ENCODE results near the gene KIFC1.
"Not testable (repeated sequence)": the region's sequence is repeated elsewhere in the genome, so short reads cannot be mapped to it uniquely, and the experiment has no call there.

The KIFC1 gene

GRCh38 chr6:33391278-33391921 is at the start of gene KIFC1:
TSS of gene KIFC1 (plus strand) at chr6:33391823. CDS start at chr6:33391986, 163 bp downstream.
- peak; percentile 98 to 100 for DNase-seq
- peak; percentile 96 to 98 for TF ChIP-seq CTCF (IDR thresholded peaks at IDR 0.05)
- H3K4me3 ChIP-seq: peak within 1 kb of the TSS; percentile 47 to 50
- no peaks in the 10 kb centered on the region for H3K9me3 ChIP-seq
- peaks cover 0 to 12% (median 7%) of the 10 kb centered on the region in 4 donors for H3K4me1 ChIP-seq
- no peaks in the 10 kb centered on the region for H3K27me3 ChIP-seq
- intact Hi-C loops (cut with DNase I; ENCODE audit: low total_unique reads): loop anchor here (10.0 kb wide), 1 partner anchor 63 kb away; the partner anchor contains the start of gene ZBTB9
- H3K27ac ChIP-seq: peak within 1 kb of the TSS; percentile 86 to 92
- H3K36me3 ChIP-seq: no peaks in the 10 kb centered on the region

GRCh38 chr6:33343606-33343952 is 48.0 kb upstream of the KIFC1 start:
- H3K4me1 ChIP-seq; H3K9me3 ChIP-seq; H3K4me3 ChIP-seq; H3K27me3 ChIP-seq; H3K36me3 ChIP-seq; H3K27ac ChIP-seq; DNase-seq; intact Hi-C loops (cut with DNase I; ENCODE audit: low total_unique reads): not testable (repeated sequence)

- intact Hi-C loops (cut with DNase I; ENCODE audit: low total_unique reads): no loop called here
Observed at GRCh38 chr6:33343953-33344611, 47.5 kb upstream of the KIFC1 start.

GRCh38 chr6:33344701-33345697 is 46.6 kb upstream of the KIFC1 start:
- peaks cover 0 to 10% (median 4%) of the 10 kb centered on the region in 4 donors for H3K4me1 ChIP-seq
- intact Hi-C loops (cut with DNase I; ENCODE audit: low total_unique reads): no loop called here
- H3K4me3 ChIP-seq: peak overlapping the region in 1 of 2 donors; percentile 0
- peak; percentile 46 to 67 for DNase-seq
- H3K9me3 ChIP-seq: no peaks in the 10 kb centered on the region
- no peaks in the 10 kb centered on the region for H3K27me3 ChIP-seq
- no peak overlapping the region for H3K27ac ChIP-seq
- TF ChIP-seq CTCF (IDR thresholded peaks at IDR 0.05): peak; percentile 55 to 61
- no peaks in the 10 kb centered on the region for H3K36me3 ChIP-seq

More at GRCh38 chr6:33343953-33344611, 47.5 kb upstream of the KIFC1 start:
- Histone ChIP-seq H3K4me3 (no peak overlapping the region), H3K36me3 (no peaks in the 10 kb centered on the region), H3K27me3 (no peaks in the 10 kb centered on the region), H3K27ac (no peak overlapping the region), H3K4me1 (peaks cover 0 to 10% (median 4%) of the 10 kb centered on the region in 4 donors), H3K9me3 (no peaks in the 10 kb centered on the region)
- TF ChIP-seq CTCF (IDR thresholded peaks at IDR 0.05): no peak
- DNase-seq: no peak

- H3K4me3 ChIP-seq; H3K36me3 ChIP-seq; H3K27me3 ChIP-seq; H3K9me3 ChIP-seq; H3K27ac ChIP-seq; H3K4me1 ChIP-seq; DNase-seq; intact Hi-C loops (cut with DNase I; ENCODE audit: low total_unique reads): not testable (repeated sequence)
Observed at GRCh38 chr6:33346972-33347371, 44.7 kb upstream of the KIFC1 start.

GRCh38 chr6:33347816-33348215 is 43.8 kb upstream of the KIFC1 start:
- TF ChIP-seq CTCF (IDR thresholded peaks at IDR 0.05): no peak

GRCh38 chr6:33355860-33356259 is 35.8 kb upstream of the KIFC1 start:
- not testable (repeated sequence) for H3K36me3 ChIP-seq, DNase-seq, H3K27ac ChIP-seq

More at GRCh38 chr6:33347816-33348215, 43.8 kb upstream of the KIFC1 start:
- Histone ChIP-seq H3K27ac (no peak overlapping the region), H3K4me1 (peaks cover 0 to 10% (median 4%) of the 10 kb centered on the region in 4 donors), H3K4me3 (no peak overlapping the region), H3K36me3 (no peaks in the 10 kb centered on the region), H3K27me3 (no peaks in the 10 kb centered on the region), H3K9me3 (no peaks in the 10 kb centered on the region)
- DNase-seq: no peak
- intact Hi-C loops (cut with DNase I; ENCODE audit: low total_unique reads): no loop called here

More at GRCh38 chr6:33355860-33356259, 35.8 kb upstream of the KIFC1 start:
- H3K27me3 ChIP-seq: peaks cover 0 to 21% of the 10 kb centered on the region in 2 donors
- H3K4me1 ChIP-seq, H3K4me3 ChIP-seq, H3K9me3 ChIP-seq: not testable (repeated sequence)
- intact Hi-C loops (cut with DNase I; ENCODE audit: low total_unique reads): loop anchor here (2.0 kb wide), 1 partner anchor 21 kb away; no protein-coding TSS in a partner anchor
